ENCODE data around the gene TBX1. TPM values are rescaled to one million over a fixed set of nuclear protein-coding genes. Genes with fewer than 3 reads are reported as not detected.

TBX1 gene
- total RNA-seq, 4 donors from 2014 or later = 1.0 to 23.2 (median 5.8) TPM

GRCh38 chr22:19779011-19779421 lies 18.4 kb downstream of the TBX1 start:
- no peaks in the 10 kb centered on the region for H3K27me3 ChIP-seq
- intact Hi-C loops (cut with DNase I; ENCODE audit: low total_unique reads) = no loop called here

DNA sequence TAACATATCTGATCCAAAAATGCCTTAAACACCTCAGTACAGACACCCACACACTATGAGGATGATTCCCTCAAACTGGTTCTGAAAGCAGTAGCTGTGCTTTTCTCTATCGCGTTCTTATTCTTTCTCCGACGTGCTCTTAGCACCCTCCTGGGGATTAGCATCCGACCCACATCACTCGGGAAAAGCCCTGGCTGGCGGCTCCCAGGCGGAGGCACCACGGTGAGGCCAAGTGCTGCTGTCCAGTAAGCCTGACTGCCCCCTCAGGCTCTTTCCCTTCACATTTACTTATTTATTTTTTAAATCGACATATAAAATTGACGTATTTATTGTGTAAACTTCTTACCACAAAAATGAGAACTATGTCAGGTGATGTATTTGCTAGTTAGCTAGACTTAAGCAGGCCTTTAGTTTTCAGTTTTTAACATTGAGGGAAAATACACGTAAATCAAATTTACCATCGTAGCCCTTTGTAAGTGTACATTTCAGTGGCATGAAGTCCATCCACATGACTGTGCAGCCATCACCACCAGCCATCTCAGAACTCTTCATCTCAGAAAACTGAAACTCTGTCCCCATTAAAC lies 19.2 kb downstream of the TBX1 start:
- intact Hi-C loops (cut with DNase I; ENCODE audit: low total_unique reads) = no loop called here
- TF ChIP-seq, protein P1, sequence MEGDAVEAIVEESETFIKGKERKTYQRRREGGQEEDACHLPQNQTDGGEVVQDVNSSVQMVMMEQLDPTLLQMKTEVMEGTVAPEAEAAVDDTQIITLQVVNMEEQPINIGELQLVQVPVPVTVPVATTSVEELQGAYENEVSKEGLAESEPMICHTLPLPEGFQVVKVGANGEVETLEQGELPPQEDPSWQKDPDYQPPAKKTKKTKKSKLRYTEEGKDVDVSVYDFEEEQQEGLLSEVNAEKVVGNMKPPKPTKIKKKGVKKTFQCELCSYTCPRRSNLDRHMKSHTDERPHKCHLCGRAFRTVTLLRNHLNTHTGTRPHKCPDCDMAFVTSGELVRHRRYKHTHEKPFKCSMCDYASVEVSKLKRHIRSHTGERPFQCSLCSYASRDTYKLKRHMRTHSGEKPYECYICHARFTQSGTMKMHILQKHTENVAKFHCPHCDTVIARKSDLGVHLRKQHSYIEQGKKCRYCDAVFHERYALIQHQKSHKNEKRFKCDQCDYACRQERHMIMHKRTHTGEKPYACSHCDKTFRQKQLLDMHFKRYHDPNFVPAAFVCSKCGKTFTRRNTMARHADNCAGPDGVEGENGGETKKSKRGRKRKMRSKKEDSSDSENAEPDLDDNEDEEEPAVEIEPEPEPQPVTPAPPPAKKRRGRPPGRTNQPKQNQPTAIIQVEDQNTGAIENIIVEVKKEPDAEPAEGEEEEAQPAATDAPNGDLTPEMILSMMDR (IDR thresholded peaks at IDR 0.05) = no peak
- TF ChIP-seq POLR2A (IDR thresholded peaks at IDR 0.05) = no peak
- Histone ChIP-seq H3K27ac (no peak overlapping the region), H3K4me3 (no peak overlapping the region), H3K36me3 (no peaks in the 10 kb centered on the region), H3K9me3 (no peaks in the 10 kb centered on the region), H3K4me1 (no peaks in the 10 kb centered on the region), H3K27me3 (no peaks in the 10 kb centered on the region)
- DNase-seq = no peak

More at GRCh38 chr22:19779011-19779421, 18.4 kb downstream of the TBX1 start:
- no peak overlapping the region for H3K4me3 ChIP-seq
- H3K27ac ChIP-seq = no peak overlapping the region
- H3K36me3 ChIP-seq = no peaks in the 10 kb centered on the region
- TF ChIP-seq POLR2A (IDR thresholded peaks at IDR 0.05) = no peak
- TF ChIP-seq, protein P1 (IDR thresholded peaks at IDR 0.05) = no peak
- H3K9me3 ChIP-seq = no peaks in the 10 kb centered on the region
- no peaks in the 10 kb centered on the region for H3K4me1 ChIP-seq
- DNase-seq = no peak

- TF ChIP-seq, protein P1 (IDR thresholded peaks at IDR 0.05) = no peak
- no peak for TF ChIP-seq POLR2A (IDR thresholded peaks at IDR 0.05)
- Histone ChIP-seq H3K27ac (no peak overlapping the region), H3K9me3 (no peaks in the 10 kb centered on the region), H3K36me3 (no peaks in the 10 kb centered on the region), H3K27me3 (no peaks in the 10 kb centered on the region), H3K4me1 (no peaks in the 10 kb centered on the region), H3K4me3 (no peak overlapping the region)
- no peak for DNase-seq
- intact Hi-C loops (cut with DNase I; ENCODE audit: low total_unique reads) = no loop called here
Observed at GRCh38 chr22:19782533-19782932, 22.0 kb downstream of the TBX1 start.

- Histone ChIP-seq H3K4me3 (no peak overlapping the region), H3K27me3 (no peaks in the 10 kb centered on the region), H3K9me3 (no peaks in the 10 kb centered on the region), H3K4me1 (no peaks in the 10 kb centered on the region), H3K36me3 (no peaks in the 10 kb centered on the region), H3K27ac (no peak overlapping the region)
- intact Hi-C loops (cut with DNase I; ENCODE audit: low total_unique reads) = no loop called here
- DNase-seq = no peak
- TF ChIP-seq POLR2A (IDR thresholded peaks at IDR 0.05) = no peak
- TF ChIP-seq, protein P1 (IDR thresholded peaks at IDR 0.05) = no peak
Observed at GRCh38 chr22:19783586-19784383, 23.2 kb downstream of the TBX1 start.

All from uterus (tissue), 4 donors.